Neural progenitor cell (in vitro differentiated cells): ENCODE results near the gene POU5F1.

ENCODE experiments used
- CTCF ChIP-seq: fragments of 200-600 bp; sonication (generic); IDR thresholded peaks from 2 replicates; pipeline ENCODE4 v1.5.1; 2017; ENCODE audit warnings: antibody characterized with exemption, mild to moderate bottlenecking
- EZH2 ChIP-seq: fragments of 200-600 bp; sonication (generic); IDR thresholded peaks from 2 replicates; pipeline ENCODE4 v1.6.1; 2017; ENCODE audit warnings: antibody characterized with exemption, mild to moderate bottlenecking, moderate library complexity

GRCh38 chr6:31205638-31206037, 35.2 kb upstream of the POU5F1 start:
- TF ChIP-seq CTCF (no peak), EZH2 (no peak)
